Astrocyte (in vitro differentiated cells and primary cell): Measurements from ENCODE around the gene CEND1. TPM values are rescaled to one million over a fixed set of nuclear protein-coding genes. Genes with fewer than 3 reads are reported as not detected.

Experiments used
- DNase-seq: peaks from one replicate; pipeline ENCODE4 v3.0.0-alpha.2; 2010; ENCODE audit warnings: low read depth
- FAIRE-seq: peaks from 2 replicates; lab custom pipeline; 2011; peaks lifted over from hg19 to GRCh38; lab: Jason Lieb, UNC
- H2AFZ ChIP-seq: 2 replicates; pipeline ENCODE4 v1.6.0; 2012; ENCODE audit warnings: low read depth, low read length, inconsistent platforms
- H3K27ac ChIP-seq: 2 replicates; pipeline ENCODE4 v1.5.1; 2011; ENCODE audit warnings: low read depth, low read length, inconsistent platforms
- H3K27me3 ChIP-seq: 2 replicates; pipeline ENCODE4 v1.6.0; 2011; ENCODE audit warnings: low read length, inconsistent platforms; ENCODE audit not compliant: insufficient read depth
- H3K36me3 ChIP-seq: 2 replicates; pipeline ENCODE4 v1.5.1; 2011; ENCODE audit warnings: low read length, inconsistent platforms; ENCODE audit not compliant: insufficient read depth
- H3K4me1 ChIP-seq: 2 replicates; pipeline ENCODE4 v1.5.1; 2011; ENCODE audit warnings: low read length, inconsistent platforms; ENCODE audit not compliant: insufficient read depth
- H3K4me2 ChIP-seq: 2 replicates; pipeline ENCODE4 v1.6.0; 2012; ENCODE audit warnings: low read length, inconsistent platforms
- H3K4me3 ChIP-seq: 2 replicates; pipeline ENCODE4 v1.5.1; 2011; ENCODE audit warnings: low read depth, mild to moderate bottlenecking, low read length, inconsistent platforms; ENCODE audit not compliant: insufficient read depth
- H3K79me2 ChIP-seq: 2 replicates; pipeline ENCODE4 v1.6.0; 2012; ENCODE audit warnings: mild to moderate bottlenecking, low read length, inconsistent platforms; ENCODE audit not compliant: insufficient read depth
- H3K9ac ChIP-seq: 2 replicates; pipeline ENCODE4 v1.6.0; 2012; ENCODE audit warnings: mild to moderate bottlenecking, low read length, inconsistent platforms
- H3K9me3 ChIP-seq: 2 replicates; pipeline ENCODE4 v1.5.1; 2012; ENCODE audit warnings: low read depth, mild to moderate bottlenecking, low read length, inconsistent platforms; ENCODE audit not compliant: insufficient read depth
- H4K20me1 ChIP-seq: 2 replicates; pipeline ENCODE4 v1.6.0; 2012; ENCODE audit warnings: low read length, inconsistent platforms; ENCODE audit not compliant: insufficient read depth
- H3K27ac Mint-ChIP-seq: one replicate; pipeline ENCODE4 v1.8.0; 2021; ENCODE audit warnings: mild to moderate bottlenecking, mixed read lengths; ENCODE audit not compliant: unreplicated experiment
- H3K27me3 Mint-ChIP-seq: one replicate; pipeline ENCODE4 v1.8.0; 2021; ENCODE audit warnings: low read depth, mixed read lengths; ENCODE audit not compliant: unreplicated experiment
- H3K36me3 Mint-ChIP-seq: one replicate; pipeline ENCODE4 v1.8.0; 2021; ENCODE audit warnings: low read depth, mixed read lengths; ENCODE audit not compliant: unreplicated experiment
- H3K4me1 Mint-ChIP-seq: one replicate; pipeline ENCODE4 v1.8.0; 2021; ENCODE audit warnings: low read depth, mixed read lengths; ENCODE audit not compliant: unreplicated experiment
- H3K4me3 Mint-ChIP-seq: one replicate; pipeline ENCODE4 v1.8.0; 2021; ENCODE audit warnings: mild to moderate bottlenecking, moderate library complexity, mixed read lengths; ENCODE audit not compliant: unreplicated experiment
- H3K9me3 Mint-ChIP-seq: one replicate; pipeline ENCODE4 v1.8.0; 2021; ENCODE audit warnings: mild to moderate bottlenecking, mixed read lengths; ENCODE audit not compliant: unreplicated experiment
- CTCF ChIP-seq: IDR thresholded peaks from 2 replicates; pipeline ENCODE4 v1.5.1; 2011; ENCODE audit warnings: low read depth, mild to moderate bottlenecking, inconsistent platforms, low read length, moderate library complexity; ENCODE audit not compliant: insufficient read depth
- EZH2 ChIP-seq: IDR thresholded peaks from 2 replicates; pipeline ENCODE4 v1.6.1; 2012; ENCODE audit warnings: mild to moderate bottlenecking, low read length, inconsistent platforms; ENCODE audit not compliant: insufficient read depth
- total RNA-seq: library from RNA; stranded (reverse); gene quantifications from 2 replicates; pipeline ENCODE4 v1.2.1, GENCODE V29; 2021

CEND1 gene
- total RNA-seq, 1 donor from 2014 or later = 0.59 TPM

- no peaks in the 10 kb centered on the region for H3K9me3 Mint-ChIP-seq
- peak overlapping the region; percentile 86 for H3K9ac ChIP-seq
- no peaks in the 10 kb centered on the region for H3K36me3 ChIP-seq
- H3K27me3 ChIP-seq = no peaks in the 10 kb centered on the region
- peak overlapping the region; percentile 96 for H3K4me2 ChIP-seq
- peak overlapping the region; percentile 81 for H3K27ac ChIP-seq
- H3K9me3 ChIP-seq = no peaks in the 10 kb centered on the region
- FAIRE-seq (no peak), DNase-seq (no peak)
- H4K20me1 ChIP-seq = peaks cover 52% of the 10 kb centered on the region
- no peak for TF ChIP-seq EZH2
- TF ChIP-seq CTCF = no peak
- H3K4me3 ChIP-seq = peak overlapping the region; percentile 77
- H3K4me1 ChIP-seq = peaks cover 16% of the 10 kb centered on the region
- H3K27ac Mint-ChIP-seq = peak overlapping the region; percentile 69
- no peaks in the 10 kb centered on the region for H3K27me3 Mint-ChIP-seq
- H3K79me2 ChIP-seq = peaks cover 4% of the 10 kb centered on the region
- no peak overlapping the region for H2AFZ ChIP-seq
- no peaks in the 10 kb centered on the region for H3K4me1 Mint-ChIP-seq
- H3K4me3 Mint-ChIP-seq = peak overlapping the region; percentile 85
- peaks cover 2% of the 10 kb centered on the region for H3K36me3 Mint-ChIP-seq
Measured at GRCh38 chr11:796565-797295, 6.8 kb upstream of the CEND1 start.

- DNase-seq (peak; percentile 61), FAIRE-seq (no peak)
- peak overlapping the region; percentile 77 for H3K4me3 ChIP-seq
- no peaks in the 10 kb centered on the region for H3K9me3 ChIP-seq
- no peaks in the 10 kb centered on the region for H3K27me3 ChIP-seq
- TF ChIP-seq CTCF (no peak), EZH2 (no peak)
- H3K9me3 Mint-ChIP-seq = no peaks in the 10 kb centered on the region
- H3K27ac Mint-ChIP-seq = peak overlapping the region; percentile 34
- no peaks in the 10 kb centered on the region for H3K4me1 Mint-ChIP-seq
- no peak overlapping the region for H2AFZ ChIP-seq
- H3K36me3 ChIP-seq = no peaks in the 10 kb centered on the region
- H4K20me1 ChIP-seq = peaks cover 53% of the 10 kb centered on the region
- H3K27me3 Mint-ChIP-seq = no peaks in the 10 kb centered on the region
- H3K9ac ChIP-seq = peak overlapping the region; percentile 86
- peaks cover 16% of the 10 kb centered on the region for H3K4me1 ChIP-seq
- H3K27ac ChIP-seq = peak overlapping the region; percentile 81
- peak overlapping the region; percentile 67 for H3K4me3 Mint-ChIP-seq
- peak overlapping the region; percentile 96 for H3K4me2 ChIP-seq
- H3K79me2 ChIP-seq = peaks cover 4% of the 10 kb centered on the region
- H3K36me3 Mint-ChIP-seq = peaks cover 2% of the 10 kb centered on the region
Measured at GRCh38 chr11:795634-796564, 6.0 kb upstream of the CEND1 start.
